PFSK-1 (cell line): ENCODE measurements around the gene FMN1.

ENCODE experiments used
- POLR2AphosphoS5 ChIP-seq: IDR thresholded peaks from 2 replicates; pipeline ENCODE4 v1.6.1; 2012; ENCODE audit warnings: low read depth, mild to moderate bottlenecking, control low read depth, low read length, moderate library complexity
- TF ChIP-seq, protein P1 (sequence below), 2 experiments: IDR thresholded peaks; 2 replicates each; pipeline versions ENCODE4 v1.6.1 to v1.8.0; 2011 to 2012; ENCODE audit warnings: low read depth in 2 of 2, low read length in 2 of 2, control low read depth in 1 of 2, inconsistent platforms in 1 of 2, mild to moderate bottlenecking in 1 of 2, moderate library complexity in 1 of 2; ENCODE audit not compliant: insufficient read depth in 1 of 2

- TF ChIP-seq, protein P1, sequence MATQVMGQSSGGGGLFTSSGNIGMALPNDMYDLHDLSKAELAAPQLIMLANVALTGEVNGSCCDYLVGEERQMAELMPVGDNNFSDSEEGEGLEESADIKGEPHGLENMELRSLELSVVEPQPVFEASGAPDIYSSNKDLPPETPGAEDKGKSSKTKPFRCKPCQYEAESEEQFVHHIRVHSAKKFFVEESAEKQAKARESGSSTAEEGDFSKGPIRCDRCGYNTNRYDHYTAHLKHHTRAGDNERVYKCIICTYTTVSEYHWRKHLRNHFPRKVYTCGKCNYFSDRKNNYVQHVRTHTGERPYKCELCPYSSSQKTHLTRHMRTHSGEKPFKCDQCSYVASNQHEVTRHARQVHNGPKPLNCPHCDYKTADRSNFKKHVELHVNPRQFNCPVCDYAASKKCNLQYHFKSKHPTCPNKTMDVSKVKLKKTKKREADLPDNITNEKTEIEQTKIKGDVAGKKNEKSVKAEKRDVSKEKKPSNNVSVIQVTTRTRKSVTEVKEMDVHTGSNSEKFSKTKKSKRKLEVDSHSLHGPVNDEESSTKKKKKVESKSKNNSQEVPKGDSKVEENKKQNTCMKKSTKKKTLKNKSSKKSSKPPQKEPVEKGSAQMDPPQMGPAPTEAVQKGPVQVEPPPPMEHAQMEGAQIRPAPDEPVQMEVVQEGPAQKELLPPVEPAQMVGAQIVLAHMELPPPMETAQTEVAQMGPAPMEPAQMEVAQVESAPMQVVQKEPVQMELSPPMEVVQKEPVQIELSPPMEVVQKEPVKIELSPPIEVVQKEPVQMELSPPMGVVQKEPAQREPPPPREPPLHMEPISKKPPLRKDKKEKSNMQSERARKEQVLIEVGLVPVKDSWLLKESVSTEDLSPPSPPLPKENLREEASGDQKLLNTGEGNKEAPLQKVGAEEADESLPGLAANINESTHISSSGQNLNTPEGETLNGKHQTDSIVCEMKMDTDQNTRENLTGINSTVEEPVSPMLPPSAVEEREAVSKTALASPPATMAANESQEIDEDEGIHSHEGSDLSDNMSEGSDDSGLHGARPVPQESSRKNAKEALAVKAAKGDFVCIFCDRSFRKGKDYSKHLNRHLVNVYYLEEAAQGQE (IDR thresholded peaks at IDR 0.05; ENCODE audit: insufficient read depth in 1 of 2, low read depth in 2 of 2, low read length in 2 of 2) = no peak
- TF ChIP-seq POLR2AphosphoS5 = no peak
These were observed 375.6 kb downstream of the FMN1 start for GRCh38 chr15:32818758-32819447.
